Naive thymus-derived CD4-positive, alpha-beta T cell (primary cell): ENCODE measurements around the gene EYA2. TPM values are rescaled to one million over a fixed set of nuclear protein-coding genes. Genes with fewer than 3 reads are reported as not detected.

Experiments
- ATAC-seq: fragments of 150-1000 bp; cut with Tn5 transposase; 2 replicates; pipeline ENCODE4 v1.10.0; 2021; ENCODE audit warnings: mild to moderate bottlenecking, moderate library complexity
- CTCF ChIA-PET: fragments of 350-600 bp; sonication (Branson Sonifier 250); formaldehyde crosslinking; loops from one replicate; lab custom pipeline; 2021; ENCODE audit warnings: antibody characterized with exemption; lab: Charles Lee
- POLR2A ChIA-PET: fragments of 350-600 bp; sonication (Branson Sonifier 250); formaldehyde crosslinking; loops from one replicate; lab custom pipeline; 2021; ENCODE audit warnings: antibody characterized with exemption, inconsistent platforms; lab: Charles Lee
- DNase-seq, 9 donors: peaks; one replicate each; pipeline versions ENCODE4 v3.0.0 to v3.0.0-alpha.2; 2020 to 2022; ENCODE audit warnings: mixed read lengths in 1 of 9
- H3K27ac ChIP-seq: one replicate; pipeline ENCODE4 v1.7.0; 2013; ENCODE audit warnings: mild to moderate bottlenecking, low read depth, low read length, moderate library complexity
- H3K27me3 ChIP-seq, 2 donors: one replicate each; pipeline ENCODE4 v1.7.0; 2013; ENCODE audit warnings: low read length in 2 of 2, mild to moderate bottlenecking in 2 of 2, moderate library complexity in 2 of 2; ENCODE audit not compliant: control insufficient read depth in 2 of 2, insufficient read depth in 2 of 2
- H3K36me3 ChIP-seq, 3 experiments: 1 replicate in 2 of 3; 2 replicates in 1 of 3; pipeline ENCODE4 v1.7.0; 2013; ENCODE audit warnings: low read length in 3 of 3, mild to moderate bottlenecking in 3 of 3, moderate library complexity in 1 of 3; ENCODE audit not compliant: insufficient read depth in 3 of 3, control insufficient read depth in 2 of 3
- H3K4me1 ChIP-seq, 2 donors: one replicate each; pipeline ENCODE4 v1.7.0; 2013; ENCODE audit warnings: low read length in 2 of 2, mild to moderate bottlenecking in 2 of 2, moderate library complexity in 1 of 2; ENCODE audit not compliant: control insufficient read depth in 2 of 2, insufficient read depth in 2 of 2
- H3K4me3 ChIP-seq: 2 replicates; pipeline ENCODE4 v1.7.0; 2013; ENCODE audit warnings: mild to moderate bottlenecking, low read length
- H3K9me3 ChIP-seq, 3 experiments: 1 replicate in 2 of 3; 2 replicates in 1 of 3; pipeline ENCODE4 v1.7.0; 2013; ENCODE audit warnings: low read length in 3 of 3; ENCODE audit not compliant: control insufficient read depth in 2 of 3
- H3K27ac Mint-ChIP-seq, 9 donors: one replicate each; pipeline ENCODE4 v1.8.0; 2020 to 2022; ENCODE audit warnings: mixed read lengths in 9 of 9, mild to moderate bottlenecking in 8 of 9, moderate library complexity in 5 of 9, inconsistent platforms in 2 of 9
- H3K27me3 Mint-ChIP-seq, 5 donors: one replicate each; pipeline ENCODE4 v1.8.0; 2021 to 2022; ENCODE audit warnings: mixed read lengths in 5 of 5, mild to moderate bottlenecking in 1 of 5
- H3K36me3 Mint-ChIP-seq, 5 donors: one replicate each; pipeline ENCODE4 v1.8.0; 2020 to 2022; ENCODE audit warnings: mixed read lengths in 5 of 5, mild to moderate bottlenecking in 3 of 5, inconsistent platforms in 1 of 5
- H3K4me1 Mint-ChIP-seq, 7 donors: one replicate each; pipeline ENCODE4 v1.8.0; 2020 to 2022; ENCODE audit warnings: mixed read lengths in 7 of 7, mild to moderate bottlenecking in 3 of 7, inconsistent platforms in 1 of 7
- H3K4me3 Mint-ChIP-seq, 10 donors: one replicate each; pipeline ENCODE4 v1.8.0; 2020 to 2022; ENCODE audit warnings: mild to moderate bottlenecking in 10 of 10, mixed read lengths in 10 of 10, moderate library complexity in 6 of 10, inconsistent platforms in 2 of 10
- H3K9me3 Mint-ChIP-seq, 11 donors: one replicate each; pipeline ENCODE4 v1.8.0; 2020 to 2022; ENCODE audit warnings: mixed read lengths in 11 of 11, mild to moderate bottlenecking in 4 of 11, inconsistent platforms in 1 of 11, moderate library complexity in 1 of 11
- intact Hi-C, 2 donors: fragments of 100-400 bp; cut with micrococcal nuclease; formaldehyde crosslinking; loops; one replicate each; pipeline ENCODE4 v1.15.1; 2023
- polyA plus RNA-seq, 2 donors: library from polyadenylated mRNA; unstranded; fragments of 300-500 nt; fragmentation: Illumina TruSeq; gene quantifications; one replicate each; pipeline ENCODE4 v1.2.3, GENCODE V29; 2021
- total RNA-seq, 6 experiments: library from RNA in 5 of 6; stranded (reverse) in 5 of 6; gene quantifications; 1 replicate in 5 of 6; 2 replicates in 1 of 6; pipeline ENCODE4 v1.2.3 and lab custom pipeline; 2021 to 2026

Gene EYA2
- total and polyA plus RNA-seq, 7 experiments from 2014 or later: 0.16 TPM; not detected in 6

DNA sequence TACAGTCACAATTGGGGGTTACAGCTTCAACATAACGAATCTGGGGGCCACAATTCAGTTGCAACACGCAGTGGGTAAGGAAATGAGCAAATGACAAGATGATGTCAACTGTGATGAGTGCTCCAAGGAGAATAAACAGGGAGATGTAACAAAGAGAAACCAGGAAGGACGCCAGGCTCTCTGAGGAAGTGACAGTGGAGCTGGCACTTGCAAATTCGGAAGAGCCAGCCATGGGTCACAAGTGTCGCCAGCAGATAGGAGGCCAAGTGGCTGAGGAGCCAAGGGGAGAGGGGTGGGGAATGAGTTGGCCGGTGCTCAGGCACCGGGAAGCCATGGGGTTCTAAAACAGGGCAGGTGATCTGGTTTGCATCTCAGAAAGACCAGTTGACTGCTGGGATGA, 136.4 kb downstream of the EYA2 start:
- Histone ChIP-seq H3K4me3 (no peak overlapping the region), H3K4me1 (no peaks in the 10 kb centered on the region), H3K36me3 (no peaks in the 10 kb centered on the region), H3K9me3 (peaks cover 0 to 5% (median 0%) of the 10 kb centered on the region in 3 experiments), H3K27ac (no peak overlapping the region), H3K27me3 (no peaks in the 10 kb centered on the region)
- ChIA-PET CTCF (no interaction called here), POLR2A (no interaction called here)
- Mint-ChIP-seq H3K36me3 (no peaks in the 10 kb centered on the region), H3K27me3 (peaks cover 15 to 30% (median 22%) of the 10 kb centered on the region in 5 donors), H3K9me3 (peaks cover 0 to 20% (median 3%) of the 10 kb centered on the region in 11 donors), H3K4me3 (no peak overlapping the region), H3K27ac (no peak overlapping the region), H3K4me1 (no peaks in the 10 kb centered on the region)
- intact Hi-C loops: no loop called here
- DNase-seq: no peak
- ATAC-seq: no peak

- Histone ChIP-seq H3K4me1 (no peaks in the 10 kb centered on the region), H3K27ac (no peak overlapping the region), H3K36me3 (no peaks in the 10 kb centered on the region), H3K4me3 (no peak overlapping the region), H3K9me3 (peaks cover 0 to 5% (median 0%) of the 10 kb centered on the region in 3 experiments), H3K27me3 (no peaks in the 10 kb centered on the region)
- H3K4me3 Mint-ChIP-seq: no peak overlapping the region
- CTCF ChIA-PET: no interaction called here
- H3K36me3 Mint-ChIP-seq: no peaks in the 10 kb centered on the region
- H3K4me1 Mint-ChIP-seq: no peaks in the 10 kb centered on the region
- H3K27ac Mint-ChIP-seq: no peak overlapping the region
- ATAC-seq (no peak), DNase-seq (no peak)
- intact Hi-C loops: no loop called here
- H3K9me3 Mint-ChIP-seq: peaks cover 0 to 20% (median 3%) of the 10 kb centered on the region in 11 donors
- peaks cover 11 to 27% (median 18%) of the 10 kb centered on the region in 5 donors for H3K27me3 Mint-ChIP-seq
- POLR2A ChIA-PET: no interaction called here
These were observed 137.2 kb downstream of the EYA2 start for GRCh38 chr20:47031821-47032220.

DNA sequence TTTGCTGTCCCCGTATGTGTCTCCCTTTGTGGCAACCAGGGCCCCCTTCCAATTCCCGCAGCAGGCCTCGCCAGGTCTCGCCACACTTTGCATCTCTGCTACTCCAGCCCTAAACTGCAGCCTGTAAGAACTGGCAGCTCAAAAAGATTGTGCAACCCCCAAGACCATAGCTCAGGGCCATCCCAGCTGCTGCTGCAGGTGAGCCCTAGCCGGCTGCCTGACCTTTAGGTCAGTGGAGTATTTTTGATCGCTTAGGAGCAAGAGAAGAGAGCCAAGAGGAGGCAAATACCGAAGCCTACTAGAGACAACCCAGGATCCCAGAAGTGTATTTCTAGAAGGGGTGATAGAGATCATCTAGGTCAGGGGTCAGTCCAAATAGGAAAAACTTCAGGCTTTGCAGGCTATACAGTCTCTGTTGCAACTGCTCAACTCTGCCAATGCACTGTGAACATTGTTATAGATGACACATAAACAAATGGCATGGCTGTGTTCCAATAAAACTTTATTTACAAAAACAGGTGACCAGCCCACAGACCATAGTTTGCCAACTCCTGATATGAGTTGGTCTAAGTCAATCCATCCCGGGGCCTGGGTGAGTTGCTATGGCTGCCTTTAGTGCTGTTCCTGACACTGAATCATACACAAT, 138.4 kb downstream of the EYA2 start:
- H3K36me3 ChIP-seq: no peaks in the 10 kb centered on the region
- CTCF ChIA-PET: no interaction called here
- no peak overlapping the region for H3K4me3 ChIP-seq
- POLR2A ChIA-PET: no interaction called here
- no peaks in the 10 kb centered on the region for H3K27me3 ChIP-seq
- peaks cover 0 to 5% (median 0%) of the 10 kb centered on the region in 3 experiments for H3K9me3 ChIP-seq
- Mint-ChIP-seq H3K27ac (no peak overlapping the region), H3K4me1 (no peaks in the 10 kb centered on the region), H3K36me3 (peaks cover 0 to 3% (median 0%) of the 10 kb centered on the region in 5 donors), H3K4me3 (no peak overlapping the region), H3K9me3 (peaks cover 0 to 18% (median 3%) of the 10 kb centered on the region in 11 donors), H3K27me3 (peaks cover 13 to 19% (median 14%) of the 10 kb centered on the region in 5 donors)
- no peak overlapping the region for H3K27ac ChIP-seq
- intact Hi-C loops: no loop called here
- no peak for DNase-seq
- no peaks in the 10 kb centered on the region for H3K4me1 ChIP-seq
- no peak for ATAC-seq

DNA sequence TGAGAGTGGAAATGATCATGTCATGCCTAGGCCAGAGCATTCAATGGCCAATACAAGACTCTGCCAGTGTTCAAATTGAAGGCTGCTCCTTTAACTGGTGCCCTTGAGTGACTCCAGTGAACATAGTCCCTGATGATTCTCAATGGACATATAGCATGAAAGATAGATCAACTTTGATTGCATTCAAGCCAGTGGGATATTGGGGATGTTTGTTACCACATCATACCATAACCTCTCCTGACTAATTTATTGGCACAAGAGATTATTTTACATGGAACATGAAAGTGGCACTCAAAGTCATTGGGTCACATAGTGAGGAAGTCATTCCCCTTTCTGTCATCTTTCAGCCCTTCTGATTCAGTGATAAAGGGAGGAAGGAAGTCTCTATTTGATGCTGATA, 139.0 kb downstream of the EYA2 start:
- DNase-seq: no peak
- CTCF ChIA-PET: no interaction called here
- H3K4me3 Mint-ChIP-seq: no peak overlapping the region
- peaks cover 0 to 11% (median 3%) of the 10 kb centered on the region in 11 donors for H3K9me3 Mint-ChIP-seq
- no peak for ATAC-seq
- Histone ChIP-seq H3K27ac (no peak overlapping the region), H3K27me3 (no peaks in the 10 kb centered on the region), H3K9me3 (peaks cover 0 to under 1% (median 0%) of the 10 kb centered on the region in 3 experiments), H3K36me3 (no peaks in the 10 kb centered on the region), H3K4me3 (no peak overlapping the region), H3K4me1 (no peaks in the 10 kb centered on the region)
- H3K4me1 Mint-ChIP-seq: peaks cover 0 to 2% (median 0%) of the 10 kb centered on the region in 7 donors
- peaks cover 14 to 19% (median 15%) of the 10 kb centered on the region in 5 donors for H3K27me3 Mint-ChIP-seq
- no peak overlapping the region for H3K27ac Mint-ChIP-seq
- POLR2A ChIA-PET: no interaction called here
- intact Hi-C loops: no loop called here
- H3K36me3 Mint-ChIP-seq: peaks cover 0 to 3% (median 0%) of the 10 kb centered on the region in 5 donors

GRCh38 chr20:47035026-47035590, 140.5 kb downstream of the EYA2 start:
- CTCF ChIA-PET: no interaction called here

GRCh38 chr20:47036091-47036870, 141.6 kb downstream of the EYA2 start:
- ChIA-PET POLR2A (no interaction called here), CTCF (no interaction called here)
- Mint-ChIP-seq H3K36me3 (peaks cover 0 to 3% (median 0%) of the 10 kb centered on the region in 5 donors), H3K4me1 (peaks cover 0 to 2% (median 0%) of the 10 kb centered on the region in 7 donors), H3K27ac (no peak overlapping the region), H3K9me3 (peaks cover 0 to 4% (median 2%) of the 10 kb centered on the region in 11 donors), H3K4me3 (no peak overlapping the region), H3K27me3 (peaks cover 10 to 22% (median 16%) of the 10 kb centered on the region in 5 donors)
- no peaks in the 10 kb centered on the region for H3K4me1 ChIP-seq
- no peak overlapping the region for H3K4me3 ChIP-seq
- DNase-seq: no peak
- no peaks in the 10 kb centered on the region for H3K36me3 ChIP-seq
- no peak for ATAC-seq
- no peak overlapping the region for H3K27ac ChIP-seq
- H3K9me3 ChIP-seq: no peaks in the 10 kb centered on the region
- intact Hi-C loops: no loop called here
- no peaks in the 10 kb centered on the region for H3K27me3 ChIP-seq

More at GRCh38 chr20:47035026-47035590, 140.5 kb downstream of the EYA2 start:
- Histone ChIP-seq H3K27me3 (no peaks in the 10 kb centered on the region), H3K4me1 (no peaks in the 10 kb centered on the region), H3K27ac (no peak overlapping the region), H3K36me3 (no peaks in the 10 kb centered on the region), H3K4me3 (no peak overlapping the region), H3K9me3 (no peaks in the 10 kb centered on the region)
- ATAC-seq (no peak), DNase-seq (no peak)
- peaks cover 0 to 3% (median 0%) of the 10 kb centered on the region in 5 donors for H3K36me3 Mint-ChIP-seq
- H3K4me1 Mint-ChIP-seq: peaks cover 0 to 2% (median 0%) of the 10 kb centered on the region in 7 donors
- POLR2A ChIA-PET: no interaction called here
- no peak overlapping the region for H3K4me3 Mint-ChIP-seq
- H3K9me3 Mint-ChIP-seq: peaks cover 0 to 4% (median 2%) of the 10 kb centered on the region in 11 donors
- intact Hi-C loops: no loop called here
- H3K27me3 Mint-ChIP-seq: peaks cover 15 to 26% (median 19%) of the 10 kb centered on the region in 5 donors
- no peak overlapping the region for H3K27ac Mint-ChIP-seq
